Activated CD4-positive, alpha-beta T cell treated with anti-CD3 and anti-CD28 coated beads for 36 hours (primary cell): ENCODE results near the gene TM4SF18. TPM values are rescaled to one million over a fixed set of nuclear protein-coding genes. Genes with fewer than 3 reads are reported as not detected.

Source experiments
- ATAC-seq: fragments of 200-7000 bp; cut with Tn5 transposase; one replicate; pipeline ENCODE4 v1.10.0; 2021; ENCODE audit warnings: mild to moderate bottlenecking, moderate library complexity
- CTCF ChIA-PET: fragments of 350-600 bp; sonication (Branson Sonifier 250); formaldehyde crosslinking; loops from one replicate; lab custom pipeline; 2021; ENCODE audit warnings: antibody characterized with exemption; lab: Charles Lee
- POLR2A ChIA-PET: fragments of 350-600 bp; sonication (Branson Sonifier 250); formaldehyde crosslinking; loops from one replicate; lab custom pipeline; 2021; ENCODE audit warnings: antibody characterized with exemption, inconsistent platforms; lab: Charles Lee
- DNase-seq: peaks from one replicate; pipeline ENCODE4 v3.0.0-alpha.2; 2020
- H3K27ac Mint-ChIP-seq: one replicate; pipeline ENCODE4 v1.8.0; 2021; ENCODE audit warnings: mixed read lengths
- H3K27me3 Mint-ChIP-seq: one replicate; pipeline ENCODE4 v1.8.0; 2021; ENCODE audit warnings: mixed read lengths
- H3K36me3 Mint-ChIP-seq: one replicate; pipeline ENCODE4 v1.8.0; 2021; ENCODE audit warnings: low read depth, mixed read lengths
- H3K4me1 Mint-ChIP-seq: one replicate; pipeline ENCODE4 v1.8.0; 2021; ENCODE audit warnings: mixed read lengths
- H3K4me3 Mint-ChIP-seq: one replicate; pipeline ENCODE4 v1.8.0; 2021; ENCODE audit warnings: mild to moderate bottlenecking, moderate library complexity, mixed read lengths
- H3K9me3 Mint-ChIP-seq: one replicate; pipeline ENCODE4 v1.8.0; 2021; ENCODE audit warnings: low read depth, mixed read lengths
- intact Hi-C, 2 experiments: fragments of 100-400 bp; cut with DNase I in 1 of 2; cut with micrococcal nuclease in 1 of 2; formaldehyde crosslinking; loops; one replicate each; pipeline versions ENCODE4 v1.14.2 to v1.15.1; 2022 to 2024; cut with DNase I, micrococcal nuclease
- total RNA-seq, 2 experiments: library from RNA; stranded (reverse); gene quantifications; one replicate each; pipeline ENCODE4 v1.2.3, GENCODE V29; 2021

Gene TM4SF18
- total RNA-seq, 2 experiments from 2014 or later, result not detected

- intact Hi-C loops, result no loop called here
- CTCF ChIA-PET, result no interaction called here
- H3K27me3 Mint-ChIP-seq, result peaks cover 2% of the 10 kb centered on the region
- no peak overlapping the region for H3K4me3 Mint-ChIP-seq
- no peaks in the 10 kb centered on the region for H3K4me1 Mint-ChIP-seq
- no peaks in the 10 kb centered on the region for H3K9me3 Mint-ChIP-seq
- ATAC-seq (no peak), DNase-seq (no peak)
- H3K36me3 Mint-ChIP-seq, result no peaks in the 10 kb centered on the region
- POLR2A ChIA-PET, result no interaction called here
- no peak overlapping the region for H3K27ac Mint-ChIP-seq
Measured at GRCh38 chr3:149374793-149375500, 41.5 kb upstream of the TM4SF18 start.

- CTCF ChIA-PET, result interaction anchor here (2.7 kb wide), 1 partner anchor 12 kb away, joined by 9 read pairs; no protein-coding TSS in a partner anchor
- no peak overlapping the region for H3K4me3 Mint-ChIP-seq
Measured at GRCh38 chr3:149374391-149374790, 41.0 kb upstream of the TM4SF18 start.

GRCh38 chr3:149373235-149374125 lies 40.0 kb upstream of the TM4SF18 start:
- DNase-seq (no peak), ATAC-seq (no peak)
- ChIA-PET CTCF (interaction anchor here (0.9 to 2.7 kb wide), 4 partner anchors 9 to 22 kb away, joined by 3 to 9 read pairs (median 3); no protein-coding TSS in a partner anchor), POLR2A (no interaction called here)
- no peak overlapping the region for H3K27ac Mint-ChIP-seq
- no peaks in the 10 kb centered on the region for H3K9me3 Mint-ChIP-seq
- no peaks in the 10 kb centered on the region for H3K4me1 Mint-ChIP-seq
- no peaks in the 10 kb centered on the region for H3K36me3 Mint-ChIP-seq
- H3K4me3 Mint-ChIP-seq, result no peak overlapping the region
- intact Hi-C loops, result no loop called here
- H3K27me3 Mint-ChIP-seq, result peaks cover 4% of the 10 kb centered on the region

More at GRCh38 chr3:149374391-149374790, 41.0 kb upstream of the TM4SF18 start:
- POLR2A ChIA-PET, result no interaction called here
- no peaks in the 10 kb centered on the region for H3K9me3 Mint-ChIP-seq
- peaks cover 2% of the 10 kb centered on the region for H3K27me3 Mint-ChIP-seq
- no peak for ATAC-seq
- intact Hi-C loops, result no loop called here
- H3K4me1 Mint-ChIP-seq, result no peaks in the 10 kb centered on the region
- H3K36me3 Mint-ChIP-seq, result no peaks in the 10 kb centered on the region
- DNase-seq, result no peak
- no peak overlapping the region for H3K27ac Mint-ChIP-seq

- ATAC-seq, result no peak
- no peak overlapping the region for H3K4me3 Mint-ChIP-seq
- intact Hi-C loops, result no loop called here
- peaks cover 5% of the 10 kb centered on the region for H3K4me1 Mint-ChIP-seq
- POLR2A ChIA-PET, result no interaction called here
- no peaks in the 10 kb centered on the region for H3K9me3 Mint-ChIP-seq
- H3K36me3 Mint-ChIP-seq, result no peaks in the 10 kb centered on the region
- CTCF ChIA-PET, result interaction anchor here (0.6 to 2.7 kb wide), 3 partner anchors 9 to 19 kb away, joined by 3 to 9 read pairs (median 3); no protein-coding TSS in a partner anchor
- no peak for DNase-seq
- peaks cover 4% of the 10 kb centered on the region for H3K27me3 Mint-ChIP-seq
- no peak overlapping the region for H3K27ac Mint-ChIP-seq
Measured at GRCh38 chr3:149371723-149372114, 38.3 kb upstream of the TM4SF18 start.

GRCh38 chr3:149371001-149371722 lies 37.7 kb upstream of the TM4SF18 start:
- H3K9me3 Mint-ChIP-seq, result no peaks in the 10 kb centered on the region
- intact Hi-C loops, result no loop called here
- ATAC-seq, result no peak
- H3K27ac Mint-ChIP-seq, result no peak overlapping the region
- DNase-seq, result no peak
- no peak overlapping the region for H3K4me3 Mint-ChIP-seq
- ChIA-PET POLR2A (no interaction called here), CTCF (interaction anchor here (0.6 kb wide), 1 partner anchor 16 kb away, joined by 3 read pairs; no protein-coding TSS in a partner anchor)
- no peaks in the 10 kb centered on the region for H3K36me3 Mint-ChIP-seq
- H3K27me3 Mint-ChIP-seq, result peaks cover 4% of the 10 kb centered on the region
- peaks cover 5% of the 10 kb centered on the region for H3K4me1 Mint-ChIP-seq

- no peaks in the 10 kb centered on the region for H3K36me3 Mint-ChIP-seq
- no peak for ATAC-seq
- CTCF ChIA-PET, result no interaction called here
Measured at GRCh38 chr3:149369991-149370866, 36.8 kb upstream of the TM4SF18 start.

GRCh38 chr3:149368674-149369497 lies 35.5 kb upstream of the TM4SF18 start:
- DNase-seq, result no peak
- no peak overlapping the region for H3K4me3 Mint-ChIP-seq
- ChIA-PET POLR2A (no interaction called here), CTCF (no interaction called here)
- H3K36me3 Mint-ChIP-seq, result no peaks in the 10 kb centered on the region
- no peaks in the 10 kb centered on the region for H3K9me3 Mint-ChIP-seq
- ATAC-seq, result no peak
- no peak overlapping the region for H3K27ac Mint-ChIP-seq
- intact Hi-C loops, result no loop called here
- peaks cover 5% of the 10 kb centered on the region for H3K4me1 Mint-ChIP-seq
- H3K27me3 Mint-ChIP-seq, result peaks cover 9% of the 10 kb centered on the region

More at GRCh38 chr3:149369991-149370866, 36.8 kb upstream of the TM4SF18 start:
- intact Hi-C loops, result no loop called here
- peaks cover 5% of the 10 kb centered on the region for H3K27me3 Mint-ChIP-seq
- H3K4me1 Mint-ChIP-seq, result peaks cover 5% of the 10 kb centered on the region
- no peaks in the 10 kb centered on the region for H3K9me3 Mint-ChIP-seq
- no peak for DNase-seq
- H3K27ac Mint-ChIP-seq, result no peak overlapping the region
- H3K4me3 Mint-ChIP-seq, result no peak overlapping the region
- POLR2A ChIA-PET, result no interaction called here

GRCh38 chr3:149368201-149368673 lies 34.8 kb upstream of the TM4SF18 start:
- ChIA-PET CTCF (no interaction called here), POLR2A (no interaction called here)
- no peak for ATAC-seq
- H3K27ac Mint-ChIP-seq, result no peak overlapping the region
- H3K9me3 Mint-ChIP-seq, result no peaks in the 10 kb centered on the region
- no peak overlapping the region for H3K4me3 Mint-ChIP-seq
- intact Hi-C loops, result no loop called here
- no peak for DNase-seq
- H3K36me3 Mint-ChIP-seq, result no peaks in the 10 kb centered on the region
- peaks cover 5% of the 10 kb centered on the region for H3K4me1 Mint-ChIP-seq
- H3K27me3 Mint-ChIP-seq, result peaks cover 10% of the 10 kb centered on the region

GRCh38 chr3:149366941-149367840 lies 33.8 kb upstream of the TM4SF18 start:
- DNase-seq (peak; percentile 53), ATAC-seq (peak; percentile 95)
- H3K27ac Mint-ChIP-seq, result no peak overlapping the region
- H3K9me3 Mint-ChIP-seq, result no peaks in the 10 kb centered on the region
- intact Hi-C loops, result no loop called here
- ChIA-PET CTCF (interaction anchor here (0.6 kb wide), 1 partner anchor 411 kb away, joined by 6 read pairs; no protein-coding TSS in a partner anchor), POLR2A (no interaction called here)
- no peaks in the 10 kb centered on the region for H3K36me3 Mint-ChIP-seq
- no peak overlapping the region for H3K4me3 Mint-ChIP-seq
- H3K27me3 Mint-ChIP-seq, result peaks cover 10% of the 10 kb centered on the region
- peaks cover 5% of the 10 kb centered on the region for H3K4me1 Mint-ChIP-seq
